ENCODE measurements around the gene AFF3. TPM values are rescaled to one million over a fixed set of nuclear protein-coding genes. Genes with fewer than 3 reads are reported as not detected.

Gene AFF3
- total and polyA plus RNA-seq, 2 of the 8 experiments (the other 6 are each of a cell fraction or from before 2014, with no cell fraction given): 0.27 to 3.0 TPM

- TF ChIP-seq RXRA (IDR thresholded peaks at IDR 0.05; ENCODE audit: insufficient read depth, low read depth, low read length): no peak
- TF ChIP-seq SIN3A (conservative IDR thresholded peaks at IDR 0.05 in 1 of 2, IDR thresholded peaks at IDR 0.05 in 1 of 2; ENCODE audit: low read depth in 1 of 2, low read length in 2 of 2): no peak
- TF ChIP-seq, protein P1, sequence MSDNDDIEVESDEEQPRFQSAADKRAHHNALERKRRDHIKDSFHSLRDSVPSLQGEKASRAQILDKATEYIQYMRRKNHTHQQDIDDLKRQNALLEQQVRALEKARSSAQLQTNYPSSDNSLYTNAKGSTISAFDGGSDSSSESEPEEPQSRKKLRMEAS (IDR thresholded peaks at IDR 0.05): no peak
- no peak for TF ChIP-seq CHD1 (IDR thresholded peaks at IDR 0.05; ENCODE audit: low read depth, low read length)
- TF ChIP-seq GABPA (IDR thresholded peaks at IDR 0.05; ENCODE audit: borderline replicate concordance, insufficient read depth, low read length): no peak
- TF ChIP-seq CTBP2 (IDR thresholded peaks at IDR 0.05; ENCODE audit: borderline replicate concordance, insufficient read depth, insufficient read length, low read length): no peak
These were observed 462.9 kb downstream of the AFF3 start (continued) for GRCh38 chr2:99679518-99679917.
